HG03039 (cell line): ENCODE measurements around the gene CHD9.
A peak's percentile ranks its signal among the peaks of the same experiment; 100 is the strongest.
"Not testable (repeated sequence)": the region's sequence is repeated elsewhere in the genome, so short reads cannot be mapped to it uniquely, and the experiment has no call there.

Source experiments
- ATAC-seq: cut with Tn5 transposase; IDR thresholded peaks from one replicate; pipeline ENCODE4 v1.9.1; 2021; ENCODE audit warnings: mild to moderate bottlenecking, moderate library complexity; ENCODE audit not compliant: unreplicated experiment

Gene CHD9

DNA sequence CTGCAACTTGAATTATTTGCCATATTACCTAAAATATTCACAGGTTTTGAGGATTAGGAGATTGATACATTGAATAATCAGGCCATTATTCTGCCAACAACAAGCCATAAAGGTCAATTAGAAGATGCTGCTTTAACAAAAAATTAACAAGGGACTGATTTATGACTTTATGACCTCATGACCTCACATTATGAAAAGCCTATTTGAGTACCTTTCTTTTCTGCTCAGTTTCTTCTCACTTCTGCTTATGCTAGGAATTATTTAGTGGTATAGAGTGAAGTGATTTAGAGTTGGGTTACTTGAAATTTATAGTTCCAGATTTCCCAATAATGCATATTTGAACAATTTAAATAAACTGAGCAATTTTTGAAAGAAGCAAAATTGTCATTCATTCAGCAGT is 121.6 kb downstream of the CHD9 start:
- no peak for ATAC-seq

DNA sequence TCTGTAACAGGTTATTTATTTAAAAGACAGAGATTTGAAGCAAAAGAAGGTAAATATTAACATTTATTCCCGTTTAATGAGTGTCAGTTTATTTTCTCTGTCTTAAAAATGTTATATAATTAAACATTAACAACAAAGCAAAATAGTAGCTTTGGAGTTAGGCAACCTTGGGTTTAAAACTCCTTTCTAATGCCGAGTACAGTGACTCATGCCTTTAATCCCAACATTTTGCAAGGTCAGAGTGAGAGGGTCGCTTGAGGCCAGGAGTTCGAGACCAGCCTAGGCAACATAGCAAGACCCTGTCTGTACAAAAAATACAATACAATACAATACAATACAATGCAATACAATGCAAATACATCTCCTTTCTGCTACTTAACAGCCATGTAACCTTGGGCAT is 128.7 kb downstream of the CHD9 start:
- ATAC-seq, result no peak

DNA sequence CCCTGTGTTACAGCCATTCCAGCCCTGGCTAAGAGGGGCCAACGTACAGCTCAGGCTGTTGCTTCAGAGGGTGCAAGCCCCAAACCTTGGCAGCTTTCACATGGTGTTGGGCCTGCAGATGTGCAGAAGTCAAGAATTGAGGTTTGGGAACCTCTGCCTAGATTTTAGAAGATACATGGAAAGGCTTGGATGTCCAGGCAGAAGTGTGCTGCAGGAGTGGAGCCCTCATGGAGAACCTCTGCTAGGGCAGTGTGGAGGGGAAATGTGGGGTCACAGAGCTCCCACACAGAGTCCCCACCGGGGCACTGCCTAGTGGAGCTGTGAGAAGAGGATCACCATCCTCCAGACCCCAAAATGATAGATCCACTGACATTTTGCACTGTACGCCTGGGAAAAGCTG is 130.9 kb downstream of the CHD9 start:
- ATAC-seq, result not testable (repeated sequence)

DNA sequence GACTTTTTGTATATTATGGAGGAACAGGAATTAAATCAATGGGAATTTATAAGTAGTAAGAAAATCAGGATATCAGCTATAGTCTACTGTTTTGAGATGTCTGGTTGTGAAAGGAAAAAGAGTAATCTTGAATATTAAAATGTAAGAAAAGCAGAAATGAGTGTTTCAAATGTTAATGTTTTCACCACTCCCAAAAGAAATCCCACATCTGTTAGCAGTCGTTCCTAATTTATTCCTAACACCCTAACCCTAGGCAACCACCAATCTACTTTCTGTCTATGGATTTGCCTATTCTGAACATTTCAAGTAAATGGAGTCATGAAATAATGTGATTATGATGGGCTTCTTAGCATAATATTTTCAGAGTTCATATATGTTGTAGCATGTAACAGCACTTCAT is 133.0 kb downstream of the CHD9 start:
- ATAC-seq, result no peak

DNA sequence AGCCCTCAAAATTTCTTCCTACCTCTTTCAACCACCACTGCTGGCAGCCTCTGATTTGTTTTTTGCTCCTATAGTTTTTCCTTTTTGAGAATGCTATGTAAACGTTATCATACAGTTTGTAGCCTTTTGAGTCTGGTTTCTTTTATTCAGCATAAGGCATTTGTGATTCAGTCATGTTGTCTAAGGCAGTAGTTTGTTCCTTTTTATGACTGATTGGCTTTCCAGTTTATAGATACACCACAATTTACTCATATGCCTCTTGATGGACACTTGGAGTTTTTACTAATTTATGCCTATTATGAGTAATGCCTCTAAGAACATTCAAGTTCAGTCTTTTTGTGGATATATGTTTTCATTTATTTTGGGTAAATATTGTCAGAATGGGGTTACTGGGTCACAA is 136.6 kb downstream of the CHD9 start:
- ATAC-seq, result no peak

DNA sequence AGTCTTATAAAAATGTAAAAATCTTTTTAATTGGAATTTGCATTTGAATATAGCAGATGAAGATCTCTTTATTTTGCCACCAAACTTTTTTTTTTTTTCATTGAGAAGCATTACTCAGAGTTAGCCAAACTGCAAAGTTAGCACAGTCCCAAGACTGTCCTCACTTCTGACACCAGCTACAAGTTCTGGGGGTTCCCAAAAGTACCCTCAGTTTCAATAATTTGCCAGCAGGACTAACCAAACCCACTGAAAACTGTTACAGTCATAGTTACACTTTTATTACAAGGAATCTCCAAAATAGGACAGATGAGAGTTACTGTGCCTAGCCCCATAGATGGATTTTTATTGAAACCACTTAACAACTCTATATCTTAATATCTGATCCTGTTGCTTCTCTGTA is 144.1 kb downstream of the CHD9 start:
- no peak for ATAC-seq

DNA sequence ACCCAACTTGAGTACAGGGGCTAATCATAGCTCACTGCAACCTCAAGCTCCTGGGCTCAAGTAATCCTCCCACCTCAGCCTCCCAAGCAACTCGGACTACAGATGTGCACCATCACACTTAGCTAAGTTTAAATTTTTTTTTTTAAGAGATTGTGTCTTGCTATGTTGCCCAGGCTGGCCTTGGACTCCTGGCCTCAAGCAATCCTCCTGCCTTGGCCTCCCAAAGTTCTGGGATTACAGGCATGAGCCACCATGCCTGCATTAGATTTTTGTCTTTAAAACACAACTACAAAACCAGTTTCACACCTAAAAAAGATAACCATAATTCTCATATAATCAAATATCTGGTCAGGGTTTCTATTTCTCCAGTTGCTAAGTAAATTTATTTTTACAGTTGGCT is 147.1 kb downstream of the CHD9 start:
- no peak for ATAC-seq

DNA sequence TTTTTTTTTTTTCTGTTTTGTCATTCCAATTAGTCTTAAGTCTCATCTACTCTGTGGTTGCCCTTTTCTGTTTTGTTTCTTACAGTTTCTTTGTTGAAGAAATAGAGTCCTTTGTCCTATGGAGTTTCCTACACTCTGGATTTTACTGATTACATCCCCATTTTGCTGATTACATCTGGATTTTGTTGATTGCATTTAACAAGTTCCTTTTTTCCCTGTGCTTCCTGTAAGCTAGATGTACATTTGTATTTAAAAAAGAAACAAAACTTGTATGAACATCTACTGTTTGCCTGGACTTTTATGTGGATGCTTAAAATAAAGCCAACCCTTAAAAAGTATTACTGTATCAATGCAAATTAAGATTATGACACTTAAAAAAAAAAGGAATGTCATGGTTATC is 147.6 kb downstream of the CHD9 start:
- ATAC-seq, result no peak

DNA sequence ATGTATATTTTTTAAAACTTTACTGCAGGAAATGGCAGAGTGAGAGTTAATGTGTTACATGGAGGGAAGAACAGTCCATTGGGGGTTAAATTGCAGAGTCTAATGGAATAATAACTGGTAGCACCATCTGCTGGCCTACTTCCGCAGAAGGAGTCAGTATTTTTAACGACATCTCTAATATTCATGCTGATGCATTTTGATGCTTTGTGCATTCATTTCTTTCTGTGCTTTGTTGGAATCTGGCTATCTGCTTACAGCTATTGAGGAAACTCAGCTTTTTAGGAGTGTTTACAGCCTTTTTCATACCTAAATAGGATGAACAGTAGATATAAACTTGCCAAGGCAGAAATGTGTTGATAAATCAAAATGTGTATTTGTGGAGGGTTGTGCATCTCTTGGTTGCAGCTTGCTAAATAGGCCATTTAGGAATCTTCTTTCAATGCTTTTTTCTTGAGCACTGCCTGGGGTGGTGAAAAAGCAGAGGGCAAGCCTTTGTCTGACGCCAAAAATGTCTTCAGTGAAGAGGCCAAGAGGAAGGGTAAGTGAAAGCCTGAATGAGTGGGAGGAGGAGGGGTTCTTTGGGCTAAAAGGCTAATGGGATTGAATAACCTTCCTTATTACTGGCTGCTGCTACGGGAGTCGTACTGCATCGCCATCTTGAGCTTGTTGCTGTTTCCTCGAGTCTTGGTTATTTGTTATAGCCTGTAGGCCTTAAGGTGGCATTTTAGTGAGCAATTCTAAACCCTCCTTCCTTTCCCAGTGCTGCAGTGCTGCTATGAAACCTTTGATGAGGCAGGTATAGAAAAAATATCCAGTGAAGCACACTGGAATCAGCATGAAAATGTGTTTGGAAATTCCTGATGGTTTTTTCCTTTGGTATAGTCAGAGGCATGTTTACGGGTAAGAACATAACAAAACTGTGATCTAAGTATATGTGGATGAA is 153.3 kb downstream of the CHD9 start:
- ATAC-seq, result peak; percentile 87

DNA sequence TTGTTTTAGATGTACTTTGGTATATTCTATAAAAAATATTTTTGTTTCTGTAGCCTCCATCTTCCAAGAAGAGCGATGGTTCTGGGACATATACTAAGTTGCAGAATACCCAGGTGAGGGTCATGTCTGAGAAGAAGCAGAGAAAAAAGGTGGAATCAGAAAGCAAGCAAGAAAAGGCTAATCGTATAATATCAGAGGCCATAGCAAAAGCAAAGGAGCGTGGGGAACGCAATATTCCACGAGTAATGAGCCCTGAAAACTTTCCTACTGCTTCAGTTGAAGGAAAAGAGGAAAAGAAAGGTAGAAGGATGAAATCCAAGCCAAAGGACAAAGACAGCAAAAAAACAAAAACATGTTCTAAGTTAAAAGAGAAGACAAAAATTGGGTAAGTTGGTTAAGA is 154.6 kb downstream of the CHD9 start:
- no peak for ATAC-seq

DNA sequence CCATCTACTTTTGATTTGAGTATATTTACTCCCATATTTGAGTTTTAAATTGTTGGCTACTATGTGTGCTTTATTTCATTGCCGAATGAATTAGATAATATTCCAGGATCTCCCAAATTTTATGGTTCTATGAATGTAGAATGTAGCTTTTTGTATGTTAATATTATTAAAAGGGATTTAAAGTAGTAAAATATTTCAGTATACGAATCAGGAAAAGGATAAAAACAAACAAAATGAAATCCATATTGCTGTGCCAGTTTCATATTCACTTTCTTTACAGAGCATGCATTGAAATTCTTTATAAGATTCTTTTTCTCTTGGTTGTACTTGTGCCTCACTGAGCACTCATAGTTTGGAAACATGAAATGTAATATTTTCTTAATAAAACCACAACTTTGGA is 155.1 kb downstream of the CHD9 start:
- ATAC-seq, result no peak

DNA sequence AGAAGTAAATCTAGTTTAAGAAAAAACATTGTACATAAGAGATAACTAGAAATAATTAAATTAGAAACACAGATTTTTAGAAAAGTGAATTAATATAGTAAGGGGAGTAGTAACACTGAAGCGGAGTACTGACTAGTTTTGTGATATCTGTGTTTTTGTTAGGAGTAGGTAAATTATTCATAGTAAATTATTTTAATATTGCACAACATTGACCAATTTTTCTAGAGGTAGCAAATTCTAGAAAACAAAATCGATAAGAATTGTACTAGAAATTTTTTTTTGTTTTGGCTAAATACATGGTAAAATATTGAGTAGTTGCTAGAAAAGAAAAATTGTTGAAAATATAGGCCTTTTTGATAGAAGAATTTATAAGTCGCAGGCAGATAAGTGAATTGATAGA is 156.5 kb downstream of the CHD9 start:
- ATAC-seq, result no peak

DNA sequence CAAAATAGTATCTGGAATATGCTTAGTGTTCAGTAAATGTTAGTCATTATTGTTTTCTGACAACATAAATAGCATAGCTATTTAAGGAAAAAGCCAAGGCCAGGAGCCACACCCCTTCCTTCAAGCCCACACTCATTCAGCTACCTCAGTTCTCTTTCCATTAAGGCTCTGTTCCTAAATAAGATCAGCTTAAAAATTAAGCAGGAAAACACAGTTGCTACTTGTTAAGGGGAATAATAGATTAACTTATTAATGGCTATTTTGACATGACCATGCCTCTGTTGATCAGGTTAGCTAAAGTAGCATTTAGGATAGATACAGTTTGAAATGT is 158.1 kb downstream of the CHD9 start:
- no peak for ATAC-seq

DNA sequence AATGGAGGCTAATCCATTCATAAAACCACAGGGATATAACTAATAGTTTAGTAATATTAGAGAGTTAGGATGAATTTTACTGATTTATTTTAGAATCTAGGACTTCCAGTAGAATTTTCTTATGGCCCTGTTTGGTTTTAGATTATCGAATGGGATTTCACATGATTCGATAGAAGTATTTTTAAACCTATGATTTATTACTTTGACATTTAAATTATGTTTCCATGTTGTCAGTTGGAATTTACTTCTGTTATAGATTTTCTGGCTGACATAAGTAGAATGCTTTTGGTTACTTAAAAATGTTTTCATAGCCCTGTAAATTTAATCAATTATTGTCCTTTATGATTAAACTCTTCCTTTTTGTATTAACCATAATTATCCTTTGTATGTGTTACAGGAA is 158.8 kb downstream of the CHD9 start:
- no peak for ATAC-seq

DNA sequence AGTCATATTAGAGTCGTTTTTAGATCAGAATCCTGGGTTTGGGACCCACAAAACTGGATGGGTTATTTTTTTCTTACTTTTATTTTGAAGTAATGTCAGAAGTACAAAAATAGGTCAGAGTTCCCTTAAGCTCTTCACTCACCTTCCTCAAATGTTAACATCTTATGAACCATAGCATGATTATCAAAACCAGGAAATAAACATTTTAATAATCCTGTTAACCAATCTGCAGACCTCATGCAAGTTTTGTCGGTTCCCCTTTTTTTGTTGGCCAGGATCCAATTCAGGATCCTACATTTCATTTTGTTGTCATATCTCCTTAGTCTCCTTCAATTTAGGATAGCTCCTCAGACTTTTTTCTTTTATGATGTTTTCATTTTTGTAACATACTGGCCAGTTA is 162.0 kb downstream of the CHD9 start:
- no peak for ATAC-seq

DNA sequence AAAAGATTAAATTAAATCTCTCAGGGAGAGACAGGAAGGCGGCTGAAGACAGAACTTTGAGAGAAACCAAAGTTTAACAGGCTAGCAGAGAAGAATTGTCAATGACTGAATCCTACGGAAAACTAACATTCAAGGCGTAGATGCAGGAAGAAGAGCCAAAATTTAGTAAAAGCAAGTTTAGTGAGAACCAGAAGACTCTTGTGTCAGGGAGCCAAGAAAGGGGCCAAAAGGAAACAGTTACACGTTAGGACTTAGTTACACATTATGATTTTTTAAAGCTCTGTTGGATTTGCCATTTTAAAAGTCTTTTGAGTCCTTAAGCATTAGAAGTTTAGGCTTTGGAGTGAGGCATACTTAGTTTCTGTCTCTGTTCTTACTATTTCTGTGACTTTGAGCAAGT is 164.6 kb downstream of the CHD9 start:
- no peak for ATAC-seq

DNA sequence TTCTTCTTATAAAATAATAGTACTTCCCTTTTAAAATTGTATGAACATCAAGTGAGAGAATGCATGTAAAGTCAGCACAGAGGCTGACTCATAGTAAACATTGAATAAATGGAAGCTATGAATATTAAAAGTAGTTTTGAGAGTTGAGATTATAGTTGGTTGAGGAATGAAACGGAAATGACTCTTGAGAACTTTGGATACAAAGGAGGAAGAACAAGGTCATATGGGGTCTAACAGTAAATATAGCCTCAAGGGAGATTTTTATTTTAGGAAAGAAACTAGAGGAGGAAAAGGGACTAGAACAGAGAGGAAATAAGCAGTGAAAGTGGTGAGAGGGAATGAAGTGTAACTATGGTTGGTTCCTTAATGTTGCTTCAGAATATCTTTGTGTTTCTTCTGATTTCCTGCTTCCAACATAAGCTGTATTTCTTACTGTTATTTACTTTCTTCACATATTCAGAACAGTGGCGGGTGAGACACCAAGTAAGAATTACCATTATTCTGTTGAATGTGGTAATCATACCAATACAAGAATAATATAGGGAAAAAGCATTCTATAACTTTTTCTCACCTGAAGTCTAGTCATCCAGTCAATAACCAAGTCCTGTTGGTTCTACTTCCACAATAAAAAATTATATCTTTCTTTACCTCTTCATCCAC is 165.1 kb downstream of the CHD9 start:
- no peak for ATAC-seq

DNA sequence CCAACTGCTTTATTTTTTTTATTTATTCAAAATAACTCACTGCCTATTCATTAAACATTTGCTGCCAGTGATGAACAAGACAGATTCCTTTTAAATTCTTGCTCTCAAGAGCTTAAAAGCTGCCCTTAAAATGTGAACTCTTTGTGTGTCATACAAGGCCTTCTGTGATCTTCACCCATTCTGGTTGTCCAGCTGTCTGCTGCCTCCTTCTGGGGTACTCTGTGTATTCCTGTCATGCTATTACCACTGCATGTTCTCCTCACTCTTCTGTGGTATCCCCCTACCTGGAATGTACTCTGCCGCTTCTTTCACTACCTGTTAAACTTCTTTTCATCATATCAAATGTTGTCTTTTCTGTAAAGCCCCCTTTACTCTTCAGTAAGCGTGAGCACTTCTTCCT is 165.8 kb downstream of the CHD9 start:
- no peak for ATAC-seq

DNA sequence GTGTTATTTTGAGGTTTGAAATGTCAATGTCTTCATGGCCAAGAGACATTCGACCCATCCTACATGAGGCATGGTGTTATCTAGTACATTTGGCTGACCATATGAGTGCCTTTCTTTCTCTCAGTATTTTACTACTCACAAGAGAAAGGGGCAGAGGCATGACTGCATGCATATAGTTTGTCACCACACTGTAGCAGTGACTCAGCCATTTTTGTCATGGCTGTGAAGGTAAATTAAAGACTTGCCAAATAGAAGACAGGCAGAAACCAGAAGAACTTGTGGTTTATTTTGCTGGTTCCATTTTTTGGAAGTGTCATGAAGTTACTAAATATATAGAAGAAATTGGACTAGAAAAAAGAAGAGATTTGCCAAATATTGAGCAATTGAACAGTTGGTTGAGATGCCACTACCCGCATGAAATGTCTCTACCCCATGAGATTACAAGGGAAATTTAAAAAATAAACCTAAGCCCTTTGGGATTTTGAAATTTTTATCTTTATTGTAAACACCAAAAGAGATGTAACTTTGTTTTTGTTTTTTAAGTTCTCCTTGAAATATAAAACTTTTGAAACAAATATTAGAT is 170.3 kb downstream of the CHD9 start:
- no peak for ATAC-seq

DNA sequence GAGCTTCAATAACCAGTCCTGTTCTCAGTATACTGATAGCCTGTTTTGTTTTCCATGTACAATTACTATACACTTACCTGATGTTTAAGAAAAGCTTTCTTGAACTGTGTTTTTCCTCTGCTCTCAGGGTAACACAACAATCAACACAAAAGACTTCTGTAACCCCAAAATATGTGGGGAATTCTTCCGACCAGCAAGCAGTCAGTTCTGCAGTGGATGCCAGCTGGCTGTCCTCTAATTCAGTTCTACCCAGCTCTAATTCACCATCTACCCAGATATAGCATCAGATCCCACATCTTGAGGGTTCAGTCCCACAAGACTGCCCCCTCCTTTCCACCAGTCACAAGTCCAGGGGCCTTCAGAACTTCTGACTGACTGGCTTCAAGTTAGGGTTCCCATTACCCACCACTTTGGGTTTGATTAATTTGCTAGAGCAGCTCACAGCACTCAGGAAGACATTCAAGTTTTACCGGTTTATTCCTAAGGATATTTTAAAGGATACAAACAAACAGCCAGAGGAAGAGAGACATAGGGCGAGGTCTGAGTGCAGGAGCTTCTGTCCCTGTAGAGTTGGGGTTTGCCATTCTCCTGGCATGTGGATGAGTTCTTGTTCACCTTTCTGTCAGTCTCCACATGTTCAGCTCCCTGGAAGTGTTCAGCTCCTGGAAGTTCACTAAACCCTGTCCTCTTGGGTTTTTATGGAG is 178.2 kb downstream of the CHD9 start:
- no peak for ATAC-seq

DNA sequence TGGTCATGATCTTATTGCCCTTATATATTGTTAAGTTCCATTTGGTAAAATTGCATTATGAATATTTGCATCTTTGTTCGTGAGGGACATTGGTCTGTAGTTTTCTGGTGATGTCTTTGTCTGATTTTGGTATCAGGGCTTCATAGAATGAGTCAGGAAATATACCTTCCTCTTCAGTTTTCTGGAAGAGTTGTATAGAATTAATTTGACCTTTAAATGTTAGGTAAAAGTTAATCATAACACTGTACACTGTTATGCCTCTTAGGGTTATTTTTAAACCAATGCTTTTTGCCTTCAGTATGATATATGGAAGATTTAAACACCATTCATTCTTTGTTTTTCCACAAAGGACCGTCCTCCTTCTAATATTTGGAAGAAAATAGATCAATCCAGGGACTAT is 180.0 kb downstream of the CHD9 start:
- ATAC-seq, result no peak

DNA sequence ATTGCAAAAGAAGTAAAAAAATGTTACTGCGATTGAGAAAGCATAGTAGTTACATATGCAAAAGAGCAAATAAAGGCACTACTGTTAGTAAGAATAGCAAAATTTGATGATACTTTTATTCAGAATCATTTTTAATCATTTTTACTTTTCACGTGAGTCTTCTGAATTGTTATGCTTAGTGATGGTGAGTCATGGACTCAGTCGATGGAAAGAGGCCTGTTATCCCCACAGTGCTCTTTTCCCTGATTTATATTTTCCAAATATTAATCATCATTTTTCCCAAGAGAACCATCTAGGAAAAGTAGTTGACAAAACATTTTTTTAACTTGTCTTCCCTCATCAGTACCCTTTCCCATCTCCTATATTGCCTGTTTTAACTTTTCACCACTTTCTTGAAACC is 181.1 kb downstream of the CHD9 start:
- ATAC-seq, result no peak
